Fibroblast of pulmonary artery (primary cell): ENCODE results near the gene CCSER1.

Source experiments
- DNase-seq: peaks from one replicate; pipeline ENCODE4 v3.0.0-alpha.2; 2010; ENCODE audit warnings: low read depth
- H3K4me3 ChIP-seq: replicated peaks from 2 replicates; pipeline ENCODE4 v1.5.1; 2011; ENCODE audit warnings: low read depth, mild to moderate bottlenecking, control low read depth, low read length, moderate library complexity
- TF ChIP-seq, protein P1 (sequence below): IDR thresholded peaks from 2 replicates; pipeline ENCODE4 v1.5.1; 2011; ENCODE audit warnings: mild to moderate bottlenecking, control low read depth, low read length, inconsistent platforms; ENCODE audit errors: missing control alignments

The CCSER1 gene

GRCh38 chr4:90245837-90246236, 118.6 kb downstream of the CCSER1 start:
- TF ChIP-seq, protein P1, sequence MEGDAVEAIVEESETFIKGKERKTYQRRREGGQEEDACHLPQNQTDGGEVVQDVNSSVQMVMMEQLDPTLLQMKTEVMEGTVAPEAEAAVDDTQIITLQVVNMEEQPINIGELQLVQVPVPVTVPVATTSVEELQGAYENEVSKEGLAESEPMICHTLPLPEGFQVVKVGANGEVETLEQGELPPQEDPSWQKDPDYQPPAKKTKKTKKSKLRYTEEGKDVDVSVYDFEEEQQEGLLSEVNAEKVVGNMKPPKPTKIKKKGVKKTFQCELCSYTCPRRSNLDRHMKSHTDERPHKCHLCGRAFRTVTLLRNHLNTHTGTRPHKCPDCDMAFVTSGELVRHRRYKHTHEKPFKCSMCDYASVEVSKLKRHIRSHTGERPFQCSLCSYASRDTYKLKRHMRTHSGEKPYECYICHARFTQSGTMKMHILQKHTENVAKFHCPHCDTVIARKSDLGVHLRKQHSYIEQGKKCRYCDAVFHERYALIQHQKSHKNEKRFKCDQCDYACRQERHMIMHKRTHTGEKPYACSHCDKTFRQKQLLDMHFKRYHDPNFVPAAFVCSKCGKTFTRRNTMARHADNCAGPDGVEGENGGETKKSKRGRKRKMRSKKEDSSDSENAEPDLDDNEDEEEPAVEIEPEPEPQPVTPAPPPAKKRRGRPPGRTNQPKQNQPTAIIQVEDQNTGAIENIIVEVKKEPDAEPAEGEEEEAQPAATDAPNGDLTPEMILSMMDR = no peak
- H3K4me3 ChIP-seq = no peak overlapping the region
- DNase-seq = no peak

GRCh38 chr4:90246816-90247215, 119.6 kb downstream of the CCSER1 start:
- TF ChIP-seq, protein P1 = no peak
- no peak for DNase-seq
- no peak overlapping the region for H3K4me3 ChIP-seq

- TF ChIP-seq, protein P1 = no peak
- no peak for DNase-seq
- no peak overlapping the region for H3K4me3 ChIP-seq
Observed at GRCh38 chr4:90254357-90254756, 127.2 kb downstream of the CCSER1 start.

DNA sequence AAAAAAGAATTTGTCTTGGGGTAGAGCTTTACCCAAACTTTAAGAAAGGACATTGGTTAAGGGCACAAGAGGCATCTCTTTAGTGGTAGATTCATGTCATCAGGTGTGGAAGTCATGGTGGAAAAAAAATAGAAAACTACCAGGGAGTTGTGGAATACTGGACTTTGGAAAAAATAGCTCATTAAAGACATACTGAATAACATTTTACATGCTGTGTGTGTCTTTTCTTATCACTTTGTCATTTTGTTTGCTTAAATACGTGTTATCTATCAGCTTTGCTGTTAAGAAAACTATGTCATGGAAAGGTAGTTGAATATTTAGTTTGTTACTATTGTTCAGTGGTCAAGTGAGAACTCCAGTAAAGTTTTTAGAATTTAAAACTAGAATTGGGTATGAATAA, 147.0 kb downstream of the CCSER1 start:
- DNase-seq = no peak
- TF ChIP-seq, protein P1 = no peak
- H3K4me3 ChIP-seq = no peak overlapping the region

- TF ChIP-seq, protein P1 = no peak
Observed at GRCh38 chr4:90280954-90281353, 153.8 kb downstream of the CCSER1 start.

GRCh38 chr4:90281541-90282355, 154.6 kb downstream of the CCSER1 start:
- no peak overlapping the region for H3K4me3 ChIP-seq
- TF ChIP-seq, protein P1 = no peak
- no peak for DNase-seq

More at GRCh38 chr4:90280954-90281353, 153.8 kb downstream of the CCSER1 start:
- DNase-seq = no peak
- no peak overlapping the region for H3K4me3 ChIP-seq

DNA sequence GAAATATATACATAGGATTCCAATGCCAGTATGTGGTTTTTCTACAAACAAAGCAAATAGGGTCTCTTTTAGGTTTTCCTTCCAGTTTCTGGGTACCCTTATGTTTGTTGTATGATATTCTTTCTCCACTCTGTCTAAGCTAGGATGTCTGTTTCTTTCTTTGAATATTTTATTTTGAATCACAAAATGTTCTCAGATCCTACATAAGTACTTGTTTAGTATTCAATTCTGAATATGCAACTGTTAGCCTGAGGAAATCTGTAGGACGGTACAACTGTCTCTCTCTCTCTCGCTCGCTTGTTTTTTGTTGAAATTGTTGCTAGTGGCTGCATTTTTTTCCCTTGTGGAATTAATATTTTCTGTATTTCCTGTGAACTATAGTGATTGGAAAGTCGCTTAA, 163.2 kb downstream of the CCSER1 start:
- TF ChIP-seq, protein P1 = no peak
- no peak overlapping the region for H3K4me3 ChIP-seq
- DNase-seq = no peak
